Stimulated activated CD8-positive, alpha-beta memory T cell treated with anti-CD3 and anti-CD28 coated beads, Interleukin-15, amount 100 ng/mL, for 48 hours (primary cell): ENCODE results near the gene BTN3A1.

Experiments used
- DNase-seq, 2 donors: peaks; one replicate each; pipeline ENCODE4 v3.0.0-alpha.2; 2020; ENCODE audit warnings: low read depth in 2 of 2

BTN3A1 gene

GRCh38 chr6:26379740-26380139 lies 22.3 kb upstream of the BTN3A1 start:
- DNase-seq: no peak

GRCh38 chr6:26380256-26380655 lies 21.8 kb upstream of the BTN3A1 start:
- DNase-seq: no peak

- no peak for DNase-seq
Observed at GRCh38 chr6:26382121-26382520, 20.0 kb upstream of the BTN3A1 start.

- no peak for DNase-seq
Observed at GRCh38 chr6:26383624-26384417, 18.3 kb upstream of the BTN3A1 start.

GRCh38 chr6:26385734-26386125 lies 16.3 kb upstream of the BTN3A1 start:
- no peak for DNase-seq

GRCh38 chr6:26387565-26387964 lies 14.5 kb upstream of the BTN3A1 start:
- DNase-seq: no peak

GRCh38 chr6:26388014-26388413 lies 14.1 kb upstream of the BTN3A1 start:
- DNase-seq: no peak

- no peak for DNase-seq
Observed at GRCh38 chr6:26388441-26388840, 13.6 kb upstream of the BTN3A1 start.

GRCh38 chr6:26389349-26389894 lies 12.7 kb upstream of the BTN3A1 start:
- no peak for DNase-seq

GRCh38 chr6:26390531-26390930 lies 11.5 kb upstream of the BTN3A1 start:
- DNase-seq: no peak

GRCh38 chr6:26392932-26393636 lies 9.0 kb upstream of the BTN3A1 start:
- no peak for DNase-seq

GRCh38 chr6:26394289-26394688 lies 7.8 kb upstream of the BTN3A1 start:
- no peak for DNase-seq

GRCh38 chr6:26398555-26398954 lies 3.5 kb upstream of the BTN3A1 start:
- DNase-seq: no peak

- no peak for DNase-seq
Observed at GRCh38 chr6:26400626-26401025, 1.4 kb upstream of the BTN3A1 start.

- DNase-seq: no peak
Observed at GRCh38 chr6:26401389-26401986, 587 bp upstream of the BTN3A1 start.

GRCh38 chr6:26403893-26404292 lies 1.8 kb downstream of the BTN3A1 start:
- no peak for DNase-seq

- no peak for DNase-seq
Observed at GRCh38 chr6:26404546-26404945, 2.5 kb downstream of the BTN3A1 start.

GRCh38 chr6:26408828-26409730 lies 7.0 kb downstream of the BTN3A1 start:
- DNase-seq: no peak

- DNase-seq: no peak
Observed at GRCh38 chr6:26411751-26412150, 9.7 kb downstream of the BTN3A1 start.

GRCh38 chr6:26412228-26412627 lies 10.2 kb downstream of the BTN3A1 start:
- DNase-seq: no peak

GRCh38 chr6:26412954-26413353 lies 10.9 kb downstream of the BTN3A1 start:
- no peak for DNase-seq

- no peak for DNase-seq
Observed at GRCh38 chr6:26414281-26414680, 12.2 kb downstream of the BTN3A1 start.
